OCI-LY3 (cell line): ENCODE results near the gene NOL4L.

Experiments
- EZH2phosphoT487 ChIP-seq: fragments of 200-600 bp; shearing (Covaris generic); IDR thresholded peaks from 2 replicates; pipeline ENCODE4 v1.6.1; 2018; ENCODE audit warnings: antibody characterized with exemption, mixed run types, low read depth
- TF ChIP-seq, protein P1 (sequence below): fragments of 200-600, 300-600 bp; sonication (generic); IDR thresholded peaks from 2 replicates; pipeline ENCODE4 v1.5.1; 2014; ENCODE audit warnings: antibody characterized with exemption, low read length, low read depth

DNA sequence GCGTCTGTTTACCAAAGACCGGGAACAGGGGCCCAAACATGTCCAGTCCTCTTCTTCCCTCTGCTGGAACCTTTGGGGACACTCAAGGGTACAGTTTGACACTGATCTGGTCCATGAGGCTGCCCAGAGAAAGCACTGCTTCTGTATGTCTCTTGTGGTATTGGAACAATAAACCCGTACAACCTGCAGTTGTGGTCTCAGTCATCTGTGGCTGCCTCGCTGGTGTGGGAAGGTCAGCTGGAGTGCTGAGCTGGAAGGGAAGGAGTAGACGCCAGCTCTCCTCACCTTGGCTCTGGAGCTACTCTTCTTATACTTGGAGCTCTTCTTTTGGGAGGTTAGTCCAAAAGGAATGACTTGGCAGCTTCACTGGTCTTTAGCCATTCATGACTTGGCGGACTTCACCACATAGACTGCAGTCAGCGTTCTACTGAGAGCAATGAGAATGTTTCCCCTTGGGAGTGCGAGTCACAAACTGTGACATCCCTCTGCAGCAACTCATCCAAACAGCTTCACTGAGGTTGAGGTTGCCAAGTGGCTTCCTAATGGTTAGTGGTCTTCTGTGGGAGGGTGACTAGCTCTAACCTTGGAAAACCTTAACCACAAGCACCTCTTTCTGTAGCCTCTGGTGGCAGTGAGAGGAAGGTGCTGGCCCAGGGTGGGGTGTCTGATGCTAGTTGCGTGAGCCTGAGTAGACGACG, 145.9 kb downstream of the NOL4L start:
- TF ChIP-seq, protein P1, sequence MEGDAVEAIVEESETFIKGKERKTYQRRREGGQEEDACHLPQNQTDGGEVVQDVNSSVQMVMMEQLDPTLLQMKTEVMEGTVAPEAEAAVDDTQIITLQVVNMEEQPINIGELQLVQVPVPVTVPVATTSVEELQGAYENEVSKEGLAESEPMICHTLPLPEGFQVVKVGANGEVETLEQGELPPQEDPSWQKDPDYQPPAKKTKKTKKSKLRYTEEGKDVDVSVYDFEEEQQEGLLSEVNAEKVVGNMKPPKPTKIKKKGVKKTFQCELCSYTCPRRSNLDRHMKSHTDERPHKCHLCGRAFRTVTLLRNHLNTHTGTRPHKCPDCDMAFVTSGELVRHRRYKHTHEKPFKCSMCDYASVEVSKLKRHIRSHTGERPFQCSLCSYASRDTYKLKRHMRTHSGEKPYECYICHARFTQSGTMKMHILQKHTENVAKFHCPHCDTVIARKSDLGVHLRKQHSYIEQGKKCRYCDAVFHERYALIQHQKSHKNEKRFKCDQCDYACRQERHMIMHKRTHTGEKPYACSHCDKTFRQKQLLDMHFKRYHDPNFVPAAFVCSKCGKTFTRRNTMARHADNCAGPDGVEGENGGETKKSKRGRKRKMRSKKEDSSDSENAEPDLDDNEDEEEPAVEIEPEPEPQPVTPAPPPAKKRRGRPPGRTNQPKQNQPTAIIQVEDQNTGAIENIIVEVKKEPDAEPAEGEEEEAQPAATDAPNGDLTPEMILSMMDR = no peak
- TF ChIP-seq EZH2phosphoT487 = no peak
